Occipital lobe (tissue), 2 donors: ENCODE results near the gene TGFB3. TPM values are rescaled to one million over a fixed set of nuclear protein-coding genes. Genes with fewer than 3 reads are reported as not detected.

Experiments
- DNase-seq: peaks from one replicate; lab custom pipeline; 2025; lab: John Stamatoyannopoulos, UW
- total RNA-seq: library from RNA; depleted of rRNA; stranded (reverse); fragments of >200 nt; gene quantifications from one replicate; pipeline ENCODE4 v1.2.3, GENCODE V29; 2014

Gene TGFB3
- total RNA-seq, 1 donor from 2014 or later: 33.2 TPM

- no peak for DNase-seq
Observed at GRCh38 chr14:75987201-75987970, 5.6 kb upstream of the TGFB3 start.

GRCh38 chr14:75986439-75986765 lies 4.6 kb upstream of the TGFB3 start:
- DNase-seq: no peak

GRCh38 chr14:75985618-75986438 lies 4.0 kb upstream of the TGFB3 start, which contains the start of gene IFT43:
Gene IFT43 (plus strand): TSS chr14:75985763. CDS start chr14:75985787, 24 bp downstream.
- DNase-seq: peak; percentile 85

- DNase-seq: no peak
Observed at GRCh38 chr14:75984674-75985073, 2.9 kb upstream of the TGFB3 start.

- no peak for DNase-seq
Observed at GRCh38 chr14:75983019-75983358, 1.2 kb upstream of the TGFB3 start.

GRCh38 chr14:75982266-75983018 lies 647 bp upstream of the TGFB3 start:
- DNase-seq: peak; percentile 80

- DNase-seq: no peak
Observed at GRCh38 chr14:75980856-75981255, 939 bp downstream of the TGFB3 start.

GRCh38 chr14:75979648-75980565 lies 1.9 kb downstream of the TGFB3 start:
- no peak for DNase-seq

- no peak for DNase-seq
Observed at GRCh38 chr14:75979071-75979571, 2.7 kb downstream of the TGFB3 start.

GRCh38 chr14:75978249-75978731 lies 3.5 kb downstream of the TGFB3 start:
- no peak for DNase-seq

- DNase-seq: no peak
Observed at GRCh38 chr14:75977582-75977943, 4.2 kb downstream of the TGFB3 start.

- DNase-seq: no peak
Observed at GRCh38 chr14:75976826-75977581, 4.8 kb downstream of the TGFB3 start.

GRCh38 chr14:75972801-75973421 lies 8.9 kb downstream of the TGFB3 start:
- no peak for DNase-seq

GRCh38 chr14:75971509-75971908 lies 10.3 kb downstream of the TGFB3 start:
- DNase-seq: no peak

- DNase-seq: no peak
Observed at GRCh38 chr14:75970989-75971388, 10.8 kb downstream of the TGFB3 start.

- no peak for DNase-seq
Observed at GRCh38 chr14:75969891-75970290, 11.9 kb downstream of the TGFB3 start.

- no peak for DNase-seq
Observed at GRCh38 chr14:75969126-75969525, 12.7 kb downstream of the TGFB3 start.

GRCh38 chr14:75968456-75968855 lies 13.3 kb downstream of the TGFB3 start:
- DNase-seq: no peak

- DNase-seq: no peak
Observed at GRCh38 chr14:75967866-75968265, 13.9 kb downstream of the TGFB3 start.

GRCh38 chr14:75961662-75962061 lies 20.1 kb downstream of the TGFB3 start:
- no peak for DNase-seq
